DMS114 treated with DMSO at 0.1 percent for 48 hours (cell line): ENCODE results near the gene PEDS1.
"Not testable (repeated sequence)": the region's sequence is repeated elsewhere in the genome, so short reads cannot be mapped to it uniquely, and the experiment has no call there.

Experiments used
- DNase-seq: peaks from one replicate; lab custom pipeline; 2025; ENCODE audit not compliant: unreplicated experiment; lab: John Stamatoyannopoulos, UW

Gene PEDS1

DNA sequence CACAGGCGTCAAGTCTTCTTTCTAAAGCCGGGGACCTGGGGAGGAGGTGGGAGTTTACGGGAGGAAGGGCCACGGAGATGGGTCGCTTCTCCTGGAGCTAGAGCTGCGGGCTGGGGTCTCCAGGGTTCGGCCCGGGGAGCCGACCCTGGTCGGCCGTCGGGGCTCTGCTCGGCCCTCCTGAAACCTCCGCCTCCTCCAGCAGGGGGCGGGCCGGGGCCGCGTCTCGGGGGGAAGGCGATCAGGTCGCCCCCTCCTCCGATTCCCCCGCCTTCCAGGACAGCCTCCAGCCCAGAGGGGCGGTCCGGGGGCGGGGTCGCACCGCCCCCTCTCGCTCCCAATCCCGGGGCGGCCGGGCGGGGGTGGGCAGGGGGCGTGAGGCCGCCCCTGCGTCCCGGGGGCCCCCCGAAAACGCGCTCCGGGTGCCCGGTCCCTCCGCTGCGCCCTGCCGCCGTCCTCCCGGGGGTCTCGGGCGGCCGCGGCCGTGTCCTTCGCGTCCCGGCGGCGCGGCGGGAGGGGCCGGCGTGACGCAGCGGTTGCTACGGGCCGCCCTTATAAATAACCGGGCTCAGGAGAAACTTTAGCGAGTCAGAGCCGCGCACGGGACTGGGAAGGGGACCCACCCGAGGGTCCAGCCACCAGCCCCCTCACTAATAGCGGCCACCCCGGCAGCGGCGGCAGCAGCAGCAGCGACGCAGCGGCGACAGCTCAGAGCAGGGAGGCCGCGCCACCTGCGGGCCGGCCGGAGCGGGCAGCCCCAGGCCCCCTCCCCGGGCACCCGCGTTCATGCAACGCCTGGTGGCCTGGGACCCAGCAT is 36.9 kb upstream of the PEDS1 start, which contains the start of gene CEBPB:
Gene CEBPB, plus strand, starts transcription at position 580 of the 814 bp plus-strand sequence. Its CDS starts 204 bp downstream, at position 784.
- DNase-seq: peak; percentile 82

- no peak for DNase-seq
These were observed 36.2 kb upstream of the PEDS1 start for GRCh38 chr20:50189681-50190250.

DNA sequence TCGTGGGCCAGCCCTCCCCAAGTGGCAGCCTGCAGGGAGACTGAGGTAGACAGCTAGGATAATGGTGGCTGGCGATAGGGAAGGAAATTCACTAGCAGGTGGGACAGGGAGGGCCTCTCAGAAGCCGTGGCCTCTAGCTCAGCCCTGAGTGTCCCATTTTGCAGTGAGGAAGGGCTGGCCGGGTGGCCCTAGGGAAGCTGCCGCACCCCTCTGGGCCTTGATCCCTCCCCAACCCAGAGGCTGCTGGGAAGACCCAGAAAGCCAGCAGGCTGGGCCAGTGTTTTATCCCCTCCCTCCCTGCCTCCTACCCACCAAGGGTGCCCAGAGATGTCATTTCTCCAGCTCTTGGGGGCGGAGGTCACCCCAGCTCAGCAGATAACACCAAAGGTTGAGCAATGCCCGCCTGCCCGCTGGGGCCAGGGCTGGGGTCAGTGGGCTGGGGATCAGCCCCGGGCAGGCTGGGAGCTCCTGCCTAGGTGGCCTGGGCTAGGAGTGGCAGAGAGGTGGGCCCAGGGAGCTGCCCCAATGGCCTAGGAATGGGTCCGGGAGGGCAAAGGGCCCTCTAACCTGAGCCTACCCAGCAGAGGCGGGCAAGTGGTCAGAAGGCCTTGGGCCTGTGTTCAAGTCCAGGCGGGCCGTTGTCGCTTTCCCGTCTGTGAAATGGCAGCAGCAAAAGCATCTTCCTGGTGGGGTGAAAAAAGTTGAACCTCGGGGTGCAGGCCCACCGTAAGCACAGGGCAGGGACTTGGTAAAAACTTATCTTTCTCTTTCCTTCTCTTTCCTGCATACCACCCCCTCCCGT is 35.6 kb upstream of the PEDS1 start:
- DNase-seq: no peak

GRCh38 chr20:50188287-50188688 is 34.8 kb upstream of the PEDS1 start:
- DNase-seq: no peak

GRCh38 chr20:50187403-50188051 is 34.0 kb upstream of the PEDS1 start:
- no peak for DNase-seq

DNA sequence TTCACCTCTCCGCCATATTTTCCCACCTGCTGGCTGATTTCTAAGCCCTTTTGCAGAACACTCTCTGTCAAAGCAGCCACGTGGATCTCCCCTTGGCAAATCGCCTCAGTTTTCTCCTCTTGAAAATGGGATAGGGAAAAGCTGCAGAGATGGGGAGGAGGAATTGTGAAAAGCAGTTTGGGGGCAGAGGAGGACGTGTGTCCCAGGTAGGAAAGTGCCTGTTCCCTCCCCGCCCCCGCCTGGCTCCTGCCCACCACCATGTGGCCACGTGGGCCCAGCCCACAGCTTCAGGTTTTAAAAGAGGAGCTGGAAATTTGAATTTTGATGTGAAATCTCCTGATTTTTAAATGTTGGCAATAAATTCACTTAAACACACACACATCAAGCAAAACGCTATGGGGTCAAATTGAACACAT is 33.5 kb upstream of the PEDS1 start:
- DNase-seq: no peak

DNA sequence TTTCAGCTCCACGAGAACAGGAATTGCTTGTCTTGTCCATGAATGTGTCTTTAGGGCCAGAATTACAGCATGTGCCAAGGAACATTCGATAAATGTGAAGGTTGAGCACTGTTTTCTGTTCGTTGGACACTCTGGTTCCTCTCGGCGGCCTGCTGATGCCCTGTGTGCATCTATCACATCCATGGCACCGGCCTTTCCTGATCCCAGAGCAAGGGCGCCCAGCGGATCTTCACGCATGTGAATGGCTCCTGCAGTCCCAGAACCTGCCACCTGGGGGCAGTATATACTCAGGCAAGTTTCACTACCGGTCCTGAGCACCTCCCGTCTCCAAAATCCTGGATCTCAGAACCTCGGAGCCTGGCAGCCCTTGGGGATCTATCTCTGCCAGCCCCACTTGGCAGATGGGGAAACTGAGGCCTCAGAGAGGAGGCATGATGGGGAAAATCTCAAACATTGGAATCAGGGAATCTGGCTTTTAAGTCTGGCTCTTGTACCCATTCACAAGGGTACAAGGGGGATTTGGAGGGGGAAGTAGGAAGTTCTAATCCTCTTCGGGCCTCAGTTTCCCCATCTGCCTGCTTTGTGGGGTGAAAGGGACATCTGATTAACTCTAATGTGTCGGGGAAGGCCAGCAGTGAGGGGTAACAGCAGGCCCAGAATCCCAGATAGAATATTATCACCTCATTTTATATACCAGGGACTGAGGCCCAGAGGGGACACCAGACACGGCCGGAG is 32.8 kb upstream of the PEDS1 start:
- DNase-seq: peak; percentile 92

GRCh38 chr20:50185426-50185825 is 31.9 kb upstream of the PEDS1 start:
- DNase-seq: no peak

DNA sequence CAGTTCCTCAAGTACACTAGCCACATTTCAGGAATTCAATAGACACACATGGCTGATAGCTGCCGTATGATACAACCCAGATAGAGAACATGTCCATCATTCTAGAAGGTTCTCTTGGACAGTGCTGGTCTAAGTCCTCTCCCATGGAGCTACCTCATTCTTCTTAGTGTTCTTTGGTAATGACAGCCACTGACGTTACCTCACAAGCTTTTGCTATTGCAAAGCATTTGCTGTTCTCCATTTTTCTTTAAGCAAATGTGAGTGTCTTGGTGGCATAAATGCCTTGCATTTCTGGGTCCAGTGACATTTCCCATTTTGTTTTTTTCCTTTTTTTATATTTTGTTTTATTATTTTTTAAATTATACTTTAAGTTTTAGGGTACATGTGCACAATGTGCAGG is 28.8 kb upstream of the PEDS1 start:
- no peak for DNase-seq

DNA sequence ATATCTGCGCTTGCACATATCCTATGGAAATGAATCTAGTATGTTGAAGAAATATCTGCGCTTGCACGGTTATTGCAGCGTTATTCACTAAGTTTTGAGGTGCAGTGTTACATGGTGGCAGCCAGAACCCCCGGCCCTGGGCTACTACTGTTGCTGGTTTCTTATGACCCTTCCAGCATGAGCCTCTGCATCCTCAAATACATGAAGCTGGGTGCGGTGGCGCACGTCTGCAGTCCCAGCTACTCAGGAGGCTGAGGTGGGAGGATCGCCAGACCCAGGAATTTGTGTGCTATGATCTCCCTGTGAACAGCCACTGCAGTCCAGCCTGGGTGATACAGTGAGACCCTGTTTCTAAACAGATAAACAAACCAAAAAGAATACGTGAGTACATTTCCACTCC is 27.8 kb upstream of the PEDS1 start:
- no peak for DNase-seq

DNA sequence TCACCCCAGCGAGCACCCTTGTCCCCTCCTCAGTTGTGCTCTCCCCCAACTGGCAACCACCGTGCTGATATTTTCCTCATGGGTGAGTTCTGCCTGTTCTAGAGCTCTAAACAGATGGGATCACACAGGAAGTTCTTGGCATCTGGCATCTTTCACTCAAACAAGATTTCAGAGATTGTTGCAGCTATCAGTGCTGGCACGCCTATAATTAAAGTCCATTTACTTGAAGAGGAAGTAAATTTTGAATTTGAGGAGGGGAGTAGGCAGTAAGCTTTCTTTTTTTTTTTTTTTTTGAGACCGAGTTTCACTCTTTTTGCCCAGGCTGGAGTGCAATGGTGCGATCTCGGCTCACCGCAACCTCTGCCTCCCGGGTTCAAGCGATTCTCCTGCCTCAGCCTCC is 25.1 kb upstream of the PEDS1 start:
- DNase-seq: not testable (repeated sequence)

DNA sequence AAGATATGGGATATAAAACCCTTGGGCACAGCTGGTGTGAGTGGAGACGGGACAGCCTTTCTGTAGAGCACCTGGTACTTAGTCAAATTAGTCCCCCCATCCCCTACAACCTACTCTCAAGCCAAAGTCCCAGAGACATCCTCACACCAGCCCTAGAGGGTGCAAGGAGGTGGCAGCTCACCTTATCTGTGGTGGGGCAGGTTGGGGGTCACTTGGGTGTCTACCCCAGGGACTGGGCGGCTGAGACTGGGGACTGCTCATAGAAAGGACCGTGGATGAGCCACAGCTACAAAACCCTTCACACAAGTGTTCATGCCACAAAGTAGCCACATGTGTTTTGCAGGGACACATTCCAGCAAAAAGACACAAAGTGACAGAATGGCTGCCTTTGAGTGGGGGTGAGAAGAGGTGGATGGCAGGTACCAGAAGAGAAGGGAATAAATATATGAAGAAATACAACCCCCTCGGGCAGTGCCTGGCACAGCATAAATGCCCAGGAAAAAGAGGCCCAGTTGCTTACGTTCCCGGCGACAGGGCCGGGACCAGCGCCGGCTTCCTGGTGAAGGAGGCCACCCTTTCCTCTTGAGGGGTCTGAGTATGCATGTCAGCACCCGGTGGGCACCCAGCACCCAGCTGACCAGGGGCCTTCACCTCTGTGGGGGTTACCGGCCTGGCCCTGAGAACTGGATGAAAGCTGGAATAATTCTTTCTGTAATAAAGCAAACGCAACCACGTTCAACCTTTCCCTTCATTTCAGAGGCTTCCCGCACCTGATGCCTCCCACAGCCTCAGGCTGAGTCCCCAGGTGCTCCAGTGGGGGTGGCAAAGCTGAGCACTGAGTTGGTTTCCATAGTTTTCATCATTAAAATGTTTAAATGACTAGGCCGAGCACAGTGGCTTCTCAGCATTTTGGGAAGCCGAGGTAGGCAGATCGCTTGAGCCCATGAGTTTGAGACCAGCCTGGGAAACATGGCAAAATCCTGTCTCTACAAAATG is 22.7 kb upstream of the PEDS1 start:
- no peak for DNase-seq

DNA sequence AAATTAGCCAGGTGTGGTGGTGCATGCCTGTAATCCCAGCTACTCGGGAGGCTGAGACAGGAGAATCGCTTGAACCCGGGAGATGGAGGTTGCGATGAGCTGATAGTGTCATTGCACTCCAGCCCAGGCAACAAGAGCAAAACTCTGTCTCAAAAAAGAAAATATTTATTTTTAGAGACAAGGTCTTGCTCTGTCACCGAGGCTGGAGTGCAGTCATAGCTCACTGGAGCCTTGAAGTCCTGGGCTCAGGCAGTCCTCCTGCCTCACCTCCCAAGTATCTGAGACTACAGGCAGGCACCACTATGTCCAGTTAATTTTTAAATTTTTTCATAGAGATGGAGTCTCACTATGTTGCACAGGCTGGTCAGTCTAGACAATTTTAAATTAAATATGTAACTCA is 20.9 kb upstream of the PEDS1 start:
- no peak for DNase-seq

- peak; percentile 91 for DNase-seq
These were observed 19.0 kb upstream of the PEDS1 start for GRCh38 chr20:50172347-50173013.

GRCh38 chr20:50170549-50171220 is 17.2 kb upstream of the PEDS1 start:
- no peak for DNase-seq

DNA sequence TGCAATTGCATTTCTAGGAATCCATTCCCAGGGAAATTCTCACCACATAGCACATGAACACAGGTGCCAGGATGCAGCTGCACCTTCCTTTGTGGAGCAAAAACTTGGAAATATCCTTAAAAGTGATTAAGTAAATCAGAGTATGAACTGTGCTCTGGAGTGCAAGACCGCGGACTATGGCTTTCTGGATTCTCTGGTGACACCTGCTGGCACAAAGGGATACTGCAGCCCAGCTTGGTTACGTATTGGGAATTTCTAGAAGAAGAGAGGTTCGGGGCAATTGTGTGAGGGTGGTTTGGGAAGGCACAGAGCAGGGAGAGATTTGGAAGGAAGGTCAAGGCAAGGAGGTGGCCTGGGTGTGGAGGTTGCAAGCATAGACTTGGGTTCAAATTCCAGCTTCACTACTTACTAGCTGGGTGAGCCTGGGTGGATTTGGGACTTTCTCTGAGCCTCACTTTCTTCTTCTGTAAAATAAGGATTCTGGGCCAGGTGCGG is 15.9 kb upstream of the PEDS1 start:
- peak; percentile 88 for DNase-seq

DNA sequence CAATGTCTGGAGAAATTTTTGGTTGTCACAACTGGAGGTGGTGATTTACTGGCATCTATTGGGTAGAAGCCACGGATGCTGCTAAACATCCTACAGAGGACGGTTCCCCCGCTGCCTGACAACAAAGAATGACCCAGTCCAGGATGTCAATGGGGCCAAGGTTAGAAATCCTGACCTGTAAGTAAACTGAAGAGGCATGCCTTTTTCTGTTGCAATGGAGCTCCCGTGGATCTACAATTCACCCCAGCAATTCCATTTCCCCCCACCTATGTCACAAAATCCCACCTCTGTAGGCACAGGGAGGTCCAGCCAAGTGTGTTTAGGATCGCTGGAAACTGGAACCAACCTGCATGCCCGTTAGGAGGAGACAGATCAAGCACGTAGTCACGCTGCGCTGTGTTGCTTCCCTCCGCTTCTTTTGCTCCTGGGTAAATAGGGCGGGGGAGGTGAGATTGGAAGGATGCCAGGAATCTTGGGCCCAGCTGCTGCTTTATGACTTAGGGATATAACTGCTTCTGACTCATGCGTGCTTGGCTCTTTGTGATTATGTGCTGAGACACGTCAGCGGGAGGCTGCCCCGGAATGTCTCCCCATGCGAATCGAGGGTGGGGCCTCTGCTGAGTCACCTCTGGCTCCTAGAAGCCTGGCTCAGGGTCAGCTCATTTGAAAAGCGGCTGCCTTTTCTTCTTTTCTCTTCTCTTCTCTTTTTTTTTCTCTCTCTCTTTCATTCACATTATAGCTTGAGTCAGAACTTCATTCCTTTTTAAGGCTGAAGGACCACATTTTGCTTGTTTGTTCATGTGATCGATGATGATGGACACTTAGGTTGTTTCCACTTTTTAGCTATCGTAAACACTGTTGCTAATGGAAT is 12.4 kb upstream of the PEDS1 start:
- DNase-seq: peak; percentile 67
